NCI-H2196 treated with DMSO at 0.1 percent for 48 hours (cell line): ENCODE data around the gene UTP25.
A peak's percentile ranks its signal among the peaks of the same experiment; 100 is the strongest.
"Not testable (repeated sequence)": the region's sequence is repeated elsewhere in the genome, so short reads cannot be mapped to it uniquely, and the experiment has no call there.

Experiments used
- DNase-seq: peaks from one replicate; lab custom pipeline; 2025; ENCODE audit not compliant: unreplicated experiment; lab: John Stamatoyannopoulos, UW

The UTP25 gene

GRCh38 chr1:209871006-209871405, 43.2 kb downstream of the UTP25 start:
- DNase-seq: no peak

GRCh38 chr1:209871430-209871829, 43.7 kb downstream of the UTP25 start:
- no peak for DNase-seq

- DNase-seq: no peak
Observed at GRCh38 chr1:209873067-209873799, 45.5 kb downstream of the UTP25 start.

- peak; percentile 57 for DNase-seq
Observed at GRCh38 chr1:209875515-209875914, 47.7 kb downstream of the UTP25 start.

GRCh38 chr1:209876078-209876800, 48.5 kb downstream of the UTP25 start:
- DNase-seq: no peak

GRCh38 chr1:209877087-209877764, 49.5 kb downstream of the UTP25 start:
- DNase-seq: no peak

- DNase-seq: no peak
Observed at GRCh38 chr1:209878964-209879363, 51.2 kb downstream of the UTP25 start.

- DNase-seq: no peak
Observed at GRCh38 chr1:209879539-209879938, 51.8 kb downstream of the UTP25 start.

- no peak for DNase-seq
Observed at GRCh38 chr1:209880031-209880430, 52.3 kb downstream of the UTP25 start.

GRCh38 chr1:209881619-209882018, 53.8 kb downstream of the UTP25 start:
- no peak for DNase-seq

GRCh38 chr1:209882286-209882685, 54.5 kb downstream of the UTP25 start:
- DNase-seq: no peak

GRCh38 chr1:209882942-209883340, 55.2 kb downstream of the UTP25 start:
- no peak for DNase-seq

- no peak for DNase-seq
Observed at GRCh38 chr1:209883341-209883971, 55.7 kb downstream of the UTP25 start.

GRCh38 chr1:209884249-209884648, 56.5 kb downstream of the UTP25 start:
- no peak for DNase-seq

- DNase-seq: no peak
Observed at GRCh38 chr1:209884665-209885117, 56.9 kb downstream of the UTP25 start.

- DNase-seq: no peak
Observed at GRCh38 chr1:209885403-209886218, 57.8 kb downstream of the UTP25 start.

- DNase-seq: no peak
Observed at GRCh38 chr1:209886219-209886536, 58.4 kb downstream of the UTP25 start.

GRCh38 chr1:209888291-209889076, 60.7 kb downstream of the UTP25 start:
- DNase-seq: not testable (repeated sequence)

GRCh38 chr1:209889077-209889418, 61.3 kb downstream of the UTP25 start:
- DNase-seq: no peak
